Astrocyte (in vitro differentiated cells and primary cell): ENCODE measurements around the gene CA5B. TPM values are rescaled to one million over a fixed set of nuclear protein-coding genes. Genes with fewer than 3 reads are reported as not detected.

Source experiments
- DNase-seq: peaks from one replicate; pipeline ENCODE4 v3.0.0-alpha.2; 2010; ENCODE audit warnings: low read depth
- FAIRE-seq: peaks from 2 replicates; lab custom pipeline; 2011; peaks lifted over from hg19 to GRCh38; lab: Jason Lieb, UNC
- H2AFZ ChIP-seq: 2 replicates; pipeline ENCODE4 v1.6.0; 2012; ENCODE audit warnings: low read depth, low read length, inconsistent platforms
- H3K27ac ChIP-seq: 2 replicates; pipeline ENCODE4 v1.5.1; 2011; ENCODE audit warnings: low read depth, low read length, inconsistent platforms
- H3K27me3 ChIP-seq: 2 replicates; pipeline ENCODE4 v1.6.0; 2011; ENCODE audit warnings: low read length, inconsistent platforms; ENCODE audit not compliant: insufficient read depth
- H3K36me3 ChIP-seq: 2 replicates; pipeline ENCODE4 v1.5.1; 2011; ENCODE audit warnings: low read length, inconsistent platforms; ENCODE audit not compliant: insufficient read depth
- H3K4me1 ChIP-seq: 2 replicates; pipeline ENCODE4 v1.5.1; 2011; ENCODE audit warnings: low read length, inconsistent platforms; ENCODE audit not compliant: insufficient read depth
- H3K4me2 ChIP-seq: 2 replicates; pipeline ENCODE4 v1.6.0; 2012; ENCODE audit warnings: low read length, inconsistent platforms
- H3K4me3 ChIP-seq: 2 replicates; pipeline ENCODE4 v1.5.1; 2011; ENCODE audit warnings: low read depth, mild to moderate bottlenecking, low read length, inconsistent platforms; ENCODE audit not compliant: insufficient read depth
- H3K79me2 ChIP-seq: 2 replicates; pipeline ENCODE4 v1.6.0; 2012; ENCODE audit warnings: mild to moderate bottlenecking, low read length, inconsistent platforms; ENCODE audit not compliant: insufficient read depth
- H3K9ac ChIP-seq: 2 replicates; pipeline ENCODE4 v1.6.0; 2012; ENCODE audit warnings: mild to moderate bottlenecking, low read length, inconsistent platforms
- H3K9me3 ChIP-seq: 2 replicates; pipeline ENCODE4 v1.5.1; 2012; ENCODE audit warnings: low read depth, mild to moderate bottlenecking, low read length, inconsistent platforms; ENCODE audit not compliant: insufficient read depth
- H4K20me1 ChIP-seq: 2 replicates; pipeline ENCODE4 v1.6.0; 2012; ENCODE audit warnings: low read length, inconsistent platforms; ENCODE audit not compliant: insufficient read depth
- H3K27ac Mint-ChIP-seq: one replicate; pipeline ENCODE4 v1.8.0; 2021; ENCODE audit warnings: mild to moderate bottlenecking, mixed read lengths; ENCODE audit not compliant: unreplicated experiment
- H3K27me3 Mint-ChIP-seq: one replicate; pipeline ENCODE4 v1.8.0; 2021; ENCODE audit warnings: low read depth, mixed read lengths; ENCODE audit not compliant: unreplicated experiment
- H3K36me3 Mint-ChIP-seq: one replicate; pipeline ENCODE4 v1.8.0; 2021; ENCODE audit warnings: low read depth, mixed read lengths; ENCODE audit not compliant: unreplicated experiment
- H3K4me1 Mint-ChIP-seq: one replicate; pipeline ENCODE4 v1.8.0; 2021; ENCODE audit warnings: low read depth, mixed read lengths; ENCODE audit not compliant: unreplicated experiment
- H3K4me3 Mint-ChIP-seq: one replicate; pipeline ENCODE4 v1.8.0; 2021; ENCODE audit warnings: mild to moderate bottlenecking, moderate library complexity, mixed read lengths; ENCODE audit not compliant: unreplicated experiment
- H3K9me3 Mint-ChIP-seq: one replicate; pipeline ENCODE4 v1.8.0; 2021; ENCODE audit warnings: mild to moderate bottlenecking, mixed read lengths; ENCODE audit not compliant: unreplicated experiment
- EZH2 ChIP-seq: IDR thresholded peaks from 2 replicates; pipeline ENCODE4 v1.6.1; 2012; ENCODE audit warnings: mild to moderate bottlenecking, low read length, inconsistent platforms; ENCODE audit not compliant: insufficient read depth
- total RNA-seq: library from RNA; stranded (reverse); gene quantifications from 2 replicates; pipeline ENCODE4 v1.2.1, GENCODE V29; 2021
- TF ChIP-seq, protein P1 (sequence below): IDR thresholded peaks from 2 replicates; pipeline ENCODE4 v1.5.1; 2011; ENCODE audit warnings: low read depth, mild to moderate bottlenecking, inconsistent platforms, low read length, moderate library complexity; ENCODE audit not compliant: insufficient read depth

CA5B gene
- total RNA-seq, 1 donor from 2014 or later: 6.4 TPM

DNA sequence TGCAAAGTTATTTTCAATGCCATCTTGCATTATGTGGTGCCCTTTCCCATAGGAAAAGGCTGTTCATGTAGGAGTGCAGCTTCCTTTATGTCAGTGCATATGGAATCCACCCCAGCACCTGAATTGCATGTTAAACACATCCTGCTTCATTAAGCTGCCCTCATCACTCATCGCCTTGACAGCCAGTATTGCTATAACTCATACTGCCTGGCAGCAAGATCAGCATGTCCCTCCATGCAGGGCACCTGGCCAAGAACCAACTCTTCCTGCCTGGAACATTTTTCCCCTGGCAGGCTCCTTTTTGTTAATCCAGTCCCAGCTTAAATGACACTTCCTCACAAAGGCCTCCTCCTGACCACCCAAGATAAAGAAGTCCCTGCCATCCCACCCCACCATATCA, 23.5 kb upstream of the CA5B start:
- Mint-ChIP-seq H3K36me3 (peaks cover 7% of the 10 kb centered on the region), H3K4me3 (no peak overlapping the region), H3K4me1 (peaks cover 11% of the 10 kb centered on the region), H3K9me3 (no peaks in the 10 kb centered on the region), H3K27me3 (no peaks in the 10 kb centered on the region), H3K27ac (no peak overlapping the region)
- H2AFZ ChIP-seq: no peak overlapping the region
- no peak overlapping the region for H3K4me2 ChIP-seq
- H3K4me1 ChIP-seq: no peaks in the 10 kb centered on the region
- no peaks in the 10 kb centered on the region for H3K79me2 ChIP-seq
- no peaks in the 10 kb centered on the region for H3K27me3 ChIP-seq
- H3K36me3 ChIP-seq: no peaks in the 10 kb centered on the region
- DNase-seq (no peak), FAIRE-seq (no peak)
- no peak overlapping the region for H3K9ac ChIP-seq
- TF ChIP-seq, protein P1, sequence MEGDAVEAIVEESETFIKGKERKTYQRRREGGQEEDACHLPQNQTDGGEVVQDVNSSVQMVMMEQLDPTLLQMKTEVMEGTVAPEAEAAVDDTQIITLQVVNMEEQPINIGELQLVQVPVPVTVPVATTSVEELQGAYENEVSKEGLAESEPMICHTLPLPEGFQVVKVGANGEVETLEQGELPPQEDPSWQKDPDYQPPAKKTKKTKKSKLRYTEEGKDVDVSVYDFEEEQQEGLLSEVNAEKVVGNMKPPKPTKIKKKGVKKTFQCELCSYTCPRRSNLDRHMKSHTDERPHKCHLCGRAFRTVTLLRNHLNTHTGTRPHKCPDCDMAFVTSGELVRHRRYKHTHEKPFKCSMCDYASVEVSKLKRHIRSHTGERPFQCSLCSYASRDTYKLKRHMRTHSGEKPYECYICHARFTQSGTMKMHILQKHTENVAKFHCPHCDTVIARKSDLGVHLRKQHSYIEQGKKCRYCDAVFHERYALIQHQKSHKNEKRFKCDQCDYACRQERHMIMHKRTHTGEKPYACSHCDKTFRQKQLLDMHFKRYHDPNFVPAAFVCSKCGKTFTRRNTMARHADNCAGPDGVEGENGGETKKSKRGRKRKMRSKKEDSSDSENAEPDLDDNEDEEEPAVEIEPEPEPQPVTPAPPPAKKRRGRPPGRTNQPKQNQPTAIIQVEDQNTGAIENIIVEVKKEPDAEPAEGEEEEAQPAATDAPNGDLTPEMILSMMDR: no peak
- no peak for TF ChIP-seq EZH2
- H3K27ac ChIP-seq: no peak overlapping the region
- H4K20me1 ChIP-seq: no peaks in the 10 kb centered on the region
- H3K9me3 ChIP-seq: no peaks in the 10 kb centered on the region
- no peak overlapping the region for H3K4me3 ChIP-seq

DNA sequence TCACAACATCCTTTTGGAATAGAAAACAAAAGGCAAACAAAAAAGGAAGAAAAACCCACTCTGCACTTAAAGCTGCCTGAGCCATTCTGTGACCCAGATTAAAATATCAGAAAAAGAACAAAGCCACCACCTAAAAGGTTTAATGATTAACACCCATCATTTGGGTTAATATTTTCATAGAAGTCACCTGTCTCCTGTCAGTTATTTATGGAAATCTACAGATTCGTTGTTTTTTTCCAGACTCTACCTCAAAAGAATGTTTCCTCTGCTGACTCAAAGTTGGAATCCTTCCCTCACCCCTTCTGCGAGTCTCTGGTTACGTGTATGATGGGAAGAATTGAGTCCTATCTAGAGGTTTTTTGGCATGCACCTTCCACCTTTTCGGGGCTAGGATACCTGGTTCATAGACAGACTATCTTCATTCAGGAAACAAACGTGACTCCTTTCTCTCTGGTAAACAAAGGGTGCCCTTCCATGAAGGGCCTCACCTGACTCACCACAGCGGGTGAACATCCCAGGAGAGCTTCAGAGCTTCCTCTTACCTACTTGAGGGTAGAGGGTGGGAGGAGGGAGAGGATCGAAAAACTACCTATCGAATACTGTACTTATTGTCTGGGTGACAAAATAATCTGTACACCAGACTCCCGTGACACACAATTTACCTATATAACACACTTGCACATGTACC, 19.6 kb upstream of the CA5B start:
- DNase-seq (no peak), FAIRE-seq (peak; percentile 97)
- no peaks in the 10 kb centered on the region for H3K9me3 Mint-ChIP-seq
- H3K4me1 ChIP-seq: no peaks in the 10 kb centered on the region
- H3K79me2 ChIP-seq: no peaks in the 10 kb centered on the region
- TF ChIP-seq, protein P1: no peak
- no peak for TF ChIP-seq EZH2
- no peak overlapping the region for H3K9ac ChIP-seq
- H3K4me3 ChIP-seq: no peak overlapping the region
- H2AFZ ChIP-seq: no peak overlapping the region
- no peak overlapping the region for H3K27ac ChIP-seq
- no peaks in the 10 kb centered on the region for H3K36me3 ChIP-seq
- H3K9me3 ChIP-seq: no peaks in the 10 kb centered on the region
- no peak overlapping the region for H3K4me2 ChIP-seq
- no peaks in the 10 kb centered on the region for H4K20me1 ChIP-seq
- peak overlapping the region; percentile 31 for H3K27ac Mint-ChIP-seq
- H3K27me3 Mint-ChIP-seq: no peaks in the 10 kb centered on the region
- peak overlapping the region; percentile 27 for H3K4me3 Mint-ChIP-seq
- H3K27me3 ChIP-seq: no peaks in the 10 kb centered on the region
- peaks cover 7% of the 10 kb centered on the region for H3K36me3 Mint-ChIP-seq
- H3K4me1 Mint-ChIP-seq: peaks cover 11% of the 10 kb centered on the region

DNA sequence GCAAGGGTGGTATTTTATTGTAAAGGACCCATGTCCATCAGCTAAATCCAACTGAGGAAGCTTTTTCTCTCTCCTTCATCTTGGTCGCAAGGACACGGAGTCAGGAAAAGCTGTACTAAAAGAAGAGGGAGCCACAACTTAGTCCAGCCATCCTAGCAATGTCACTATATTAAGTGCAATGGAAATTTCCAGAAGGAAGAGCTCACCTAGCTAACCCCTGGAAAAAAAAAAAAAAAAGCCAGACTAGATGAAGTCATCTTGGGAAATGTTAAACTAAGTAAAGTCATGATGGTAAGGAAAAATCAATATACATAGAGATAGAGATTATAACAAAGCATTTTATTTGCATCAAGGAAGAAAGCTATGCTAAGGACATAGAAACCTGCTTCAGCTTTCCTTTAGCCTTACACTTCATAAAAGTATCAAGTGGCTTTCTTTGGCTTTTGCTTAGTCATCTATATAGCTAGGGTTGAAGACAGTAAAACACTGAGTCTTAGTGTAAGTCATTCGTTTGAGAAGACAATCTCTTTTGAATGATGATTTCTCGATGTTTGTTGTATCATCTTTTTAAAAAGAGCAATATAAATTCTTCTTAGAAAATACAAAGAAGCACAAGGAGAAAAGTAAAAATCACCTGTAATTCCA, 18.6 kb upstream of the CA5B start:
- peak; percentile 55 for FAIRE-seq

More for the DNA sequence above, 18.6 kb upstream of the CA5B start:
- TF ChIP-seq EZH2: no peak
- TF ChIP-seq, protein P1: no peak
- Histone ChIP-seq H3K27ac (no peak overlapping the region), H3K27me3 (no peaks in the 10 kb centered on the region), H3K4me1 (no peaks in the 10 kb centered on the region), H3K4me3 (no peak overlapping the region), H2AFZ (no peak overlapping the region), H3K79me2 (no peaks in the 10 kb centered on the region), H3K36me3 (no peaks in the 10 kb centered on the region), H3K9me3 (no peaks in the 10 kb centered on the region), H3K4me2 (no peak overlapping the region), H4K20me1 (no peaks in the 10 kb centered on the region), H3K9ac (no peak overlapping the region)
- DNase-seq: no peak
- Mint-ChIP-seq H3K36me3 (peaks cover 2% of the 10 kb centered on the region), H3K27ac (peak overlapping the region; percentile 31), H3K4me1 (peaks cover 11% of the 10 kb centered on the region), H3K27me3 (no peaks in the 10 kb centered on the region), H3K4me3 (no peak overlapping the region), H3K9me3 (no peaks in the 10 kb centered on the region)
